T follicular helper cell (primary cell): ENCODE results near the gene CEP95.
"Not testable (repeated sequence)": the region's sequence is repeated elsewhere in the genome, so short reads cannot be mapped to it uniquely, and the experiment has no call there.

Experiments used
- DNase-seq: peaks from one replicate; pipeline ENCODE4 v3.0.0-alpha.2; 2020; ENCODE audit warnings: low read depth
- total RNA-seq, 2 experiments: gene quantifications; one replicate each; lab custom pipeline; 2026; lab: John Stamatoyannopoulos, UW

The CEP95 gene
- 49.2 to 77.2 reads per million in 2 experiments for total RNA-seq

DNA sequence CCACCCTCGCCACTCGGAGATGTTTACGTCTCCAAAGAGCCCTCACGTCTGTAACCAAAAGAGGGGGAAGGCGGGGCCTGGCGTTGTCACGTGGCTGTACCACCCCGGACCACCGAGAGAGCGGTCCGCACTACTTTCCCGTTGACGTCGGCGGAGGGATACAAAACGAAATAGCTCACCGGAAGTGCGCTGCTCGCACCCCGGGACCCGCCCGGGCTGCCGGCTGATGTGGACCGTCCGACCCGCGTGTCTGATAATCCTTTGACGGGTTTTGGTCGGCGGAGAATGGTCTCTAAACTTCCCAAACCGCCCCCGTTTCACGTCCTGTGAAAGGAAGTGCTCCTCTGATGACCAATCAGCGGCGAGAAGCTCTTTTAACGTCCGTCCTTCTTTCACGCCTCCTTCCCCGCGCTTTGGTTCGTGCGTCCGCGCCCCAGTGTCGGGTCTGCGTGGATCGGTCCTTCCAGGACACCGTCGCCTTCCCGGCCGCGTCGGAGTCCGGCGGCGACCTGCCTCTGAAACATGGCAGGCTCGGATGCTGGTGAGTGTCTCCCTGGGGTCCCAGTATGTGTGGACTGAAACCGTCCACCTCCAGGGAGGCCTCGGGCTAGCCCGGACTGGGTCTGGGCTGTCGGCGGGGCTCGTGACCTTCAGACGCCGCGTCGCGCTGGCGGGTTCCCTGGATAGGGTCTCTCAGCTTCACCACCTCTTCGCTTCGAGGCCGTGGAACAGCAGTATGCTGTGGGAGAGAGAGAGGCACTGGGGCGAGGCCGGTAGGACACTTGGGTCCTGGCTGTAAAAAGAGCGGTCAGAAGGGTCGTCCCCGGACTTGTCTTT lies at the start of gene CEP95:
CEP95 (plus strand) TSS at position 402 of the 837 bp plus-strand sequence; CDS start at position 523, 121 bp downstream.
- DNase-seq, result peak; percentile 94

GRCh38 chr17:64457156-64457555 lies 49.6 kb upstream of the CEP95 start:
- DNase-seq, result no peak

DNA sequence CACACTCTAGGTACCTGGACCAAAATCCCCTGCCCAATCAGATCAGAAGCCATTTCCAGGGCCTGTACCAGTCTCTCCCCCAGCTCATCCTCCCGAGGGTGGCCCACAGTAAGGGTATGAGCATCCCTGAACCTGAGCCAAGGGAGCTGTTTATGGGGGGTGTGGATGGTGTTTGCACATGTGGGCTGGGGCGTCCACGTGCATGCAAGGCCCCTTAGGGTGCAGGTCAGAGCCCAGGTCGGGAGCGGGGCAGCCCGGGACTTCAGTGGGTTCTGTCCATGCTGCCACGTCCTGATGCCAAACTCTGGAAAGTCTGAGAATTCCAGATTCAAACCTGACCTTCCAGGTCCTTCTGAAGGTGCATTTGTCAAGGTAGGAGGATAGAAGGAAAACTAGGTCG lies 48.0 kb upstream of the CEP95 start:
- DNase-seq, result no peak

GRCh38 chr17:64459284-64459747 lies 47.5 kb upstream of the CEP95 start:
- DNase-seq, result no peak

GRCh38 chr17:64459818-64460217 lies 47.0 kb upstream of the CEP95 start:
- DNase-seq, result not testable (repeated sequence)

GRCh38 chr17:64460955-64461354 lies 45.8 kb upstream of the CEP95 start:
- no peak for DNase-seq

DNA sequence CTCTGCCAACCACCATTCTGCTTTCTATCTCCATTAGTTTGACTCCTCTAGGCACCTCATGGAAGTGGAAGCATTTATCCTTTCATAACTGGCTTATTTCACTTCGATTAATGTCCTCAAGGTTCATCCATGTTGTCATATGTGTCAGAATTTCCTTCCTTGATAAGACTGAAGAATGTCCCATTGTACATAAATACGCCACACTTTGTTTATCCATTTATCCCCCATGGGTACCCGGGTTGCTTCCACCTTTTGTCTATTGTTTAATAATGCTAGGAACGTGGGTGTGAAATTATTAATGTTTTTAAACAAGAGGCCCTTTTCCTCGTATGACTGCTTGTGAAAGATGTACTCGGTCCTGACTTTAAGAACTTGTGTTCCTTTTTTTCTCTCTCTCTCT lies 45.0 kb upstream of the CEP95 start:
- no peak for DNase-seq

- no peak for DNase-seq
Measured at GRCh38 chr17:64466019-64466735, 40.6 kb upstream of the CEP95 start.

DNA sequence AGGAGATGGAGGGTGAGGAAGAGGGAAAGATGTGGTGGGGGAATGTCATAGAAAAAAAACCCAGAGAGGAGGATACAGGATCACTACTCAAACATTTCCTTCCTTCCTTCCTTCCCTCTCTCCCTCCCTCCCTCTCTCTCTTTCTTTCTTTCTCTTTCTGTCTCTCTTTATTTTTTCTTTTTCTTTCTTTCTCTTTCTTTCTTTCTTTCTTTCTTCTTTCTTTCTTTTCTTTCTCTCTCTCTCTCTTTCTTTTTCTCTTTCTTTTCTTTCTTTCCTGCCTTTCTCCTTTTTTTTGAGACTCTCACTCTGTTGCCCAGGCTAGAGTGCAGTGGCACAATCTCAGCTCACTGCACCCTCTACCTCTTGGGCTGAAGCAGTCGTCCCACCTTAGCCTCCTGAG lies 39.9 kb upstream of the CEP95 start:
- DNase-seq, result not testable (repeated sequence)

GRCh38 chr17:64470625-64471024 lies 36.2 kb upstream of the CEP95 start:
- no peak for DNase-seq

DNA sequence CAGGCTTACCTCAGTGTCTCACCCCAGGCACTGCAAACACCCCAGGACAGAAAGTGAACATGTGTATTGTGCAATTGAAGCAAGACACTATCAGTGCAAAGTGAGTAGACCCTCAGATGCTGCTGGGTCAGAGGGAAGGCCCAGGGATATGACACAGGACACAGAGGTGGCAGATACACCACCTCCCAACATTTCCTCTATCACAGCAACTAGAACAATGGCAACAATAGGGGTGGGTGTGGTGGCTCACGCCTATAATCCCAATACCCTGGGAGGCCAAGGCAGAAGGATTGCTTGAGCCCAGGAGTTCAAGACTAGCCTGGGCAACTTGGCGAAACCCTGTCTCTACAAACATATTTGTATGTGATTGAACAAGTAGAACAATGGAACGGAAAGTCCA lies 35.3 kb upstream of the CEP95 start:
- DNase-seq, result no peak

GRCh38 chr17:64472564-64472963 lies 34.2 kb upstream of the CEP95 start:
- DNase-seq, result no peak

DNA sequence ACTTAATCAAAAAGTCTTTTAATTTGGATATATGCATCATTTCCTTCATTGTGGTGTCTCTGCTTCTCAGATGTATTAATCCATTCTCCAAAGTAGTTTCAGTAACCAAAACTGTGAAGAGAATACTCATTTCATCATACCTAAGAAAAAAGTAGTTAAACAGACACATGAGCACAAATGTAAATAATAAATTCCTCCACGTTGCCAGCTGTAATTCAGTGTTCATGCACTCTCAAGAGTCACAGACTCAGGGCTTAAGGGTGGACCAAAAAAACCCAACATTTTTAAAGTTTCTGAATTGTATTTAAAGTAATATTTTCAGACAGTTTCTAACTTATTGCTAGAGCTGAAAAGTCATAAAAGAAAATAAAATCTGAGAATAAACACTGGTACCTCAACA lies 28.9 kb upstream of the CEP95 start:
- no peak for DNase-seq

GRCh38 chr17:64480951-64481350 lies 25.8 kb upstream of the CEP95 start:
- no peak for DNase-seq

- no peak for DNase-seq
Measured at GRCh38 chr17:64484380-64484779, 22.4 kb upstream of the CEP95 start.

- no peak for DNase-seq
Measured at GRCh38 chr17:64488301-64488700, 18.5 kb upstream of the CEP95 start.

GRCh38 chr17:64491034-64491860 lies 15.5 kb upstream of the CEP95 start:
- peak; percentile 34 for DNase-seq

DNA sequence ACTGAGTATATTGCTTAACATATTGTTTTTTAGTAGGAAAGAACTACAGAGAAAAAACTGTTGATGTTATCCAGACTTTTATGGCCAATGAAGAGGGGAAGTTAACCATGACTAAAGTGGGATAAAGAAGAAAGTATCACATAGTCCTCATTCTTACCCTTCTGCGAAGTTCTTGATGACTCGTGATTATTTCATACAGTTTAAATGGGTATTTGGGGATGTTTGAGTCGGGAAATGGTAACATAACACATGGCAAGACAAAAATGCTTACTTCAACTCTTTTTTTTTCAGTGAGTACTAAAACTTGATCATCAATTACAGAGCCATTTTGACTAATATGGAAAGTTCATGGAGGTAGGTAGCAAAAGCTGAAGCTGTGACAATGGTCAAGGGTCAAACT lies 14.8 kb upstream of the CEP95 start:
- DNase-seq, result no peak

- DNase-seq, result peak; percentile 31
Measured at GRCh38 chr17:64492481-64493109, 14.2 kb upstream of the CEP95 start.

DNA sequence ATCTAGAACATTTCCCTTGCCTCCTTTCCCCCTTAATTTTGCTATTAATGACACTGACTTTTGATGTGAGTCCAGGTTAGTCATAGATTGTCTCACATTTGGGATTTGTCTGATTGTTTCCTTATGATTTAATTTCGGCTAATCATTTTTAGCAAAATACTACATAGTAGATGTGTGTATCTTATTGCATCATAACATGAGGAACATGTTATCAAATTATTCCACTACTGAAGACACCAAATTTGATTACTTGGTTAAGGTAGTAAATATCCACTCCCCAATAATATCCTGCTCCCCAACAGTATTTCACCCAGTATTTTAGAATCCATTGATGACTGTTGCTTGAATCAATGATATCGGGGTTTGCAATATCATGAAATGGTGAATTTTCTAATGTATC lies 12.7 kb upstream of the CEP95 start:
- DNase-seq, result no peak

DNA sequence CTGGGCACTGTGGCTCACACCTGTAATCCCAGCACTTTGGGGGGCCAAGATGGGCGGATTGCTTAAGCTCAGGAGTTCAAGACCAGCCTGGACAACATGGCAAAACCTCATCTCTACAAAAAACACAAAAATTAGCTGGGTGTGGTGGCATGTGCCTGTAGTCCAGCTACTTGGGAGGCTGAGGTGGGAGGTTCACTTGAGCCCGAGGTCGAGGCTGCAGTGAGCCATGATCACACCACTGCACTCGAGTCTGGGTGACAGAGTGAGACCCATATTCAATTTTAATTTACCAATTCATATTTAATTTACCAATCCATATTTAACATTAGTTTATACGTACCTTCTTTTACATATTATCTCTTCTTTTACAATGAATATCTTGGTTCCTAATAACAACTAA lies 11.5 kb upstream of the CEP95 start:
- DNase-seq, result not testable (repeated sequence)

DNA sequence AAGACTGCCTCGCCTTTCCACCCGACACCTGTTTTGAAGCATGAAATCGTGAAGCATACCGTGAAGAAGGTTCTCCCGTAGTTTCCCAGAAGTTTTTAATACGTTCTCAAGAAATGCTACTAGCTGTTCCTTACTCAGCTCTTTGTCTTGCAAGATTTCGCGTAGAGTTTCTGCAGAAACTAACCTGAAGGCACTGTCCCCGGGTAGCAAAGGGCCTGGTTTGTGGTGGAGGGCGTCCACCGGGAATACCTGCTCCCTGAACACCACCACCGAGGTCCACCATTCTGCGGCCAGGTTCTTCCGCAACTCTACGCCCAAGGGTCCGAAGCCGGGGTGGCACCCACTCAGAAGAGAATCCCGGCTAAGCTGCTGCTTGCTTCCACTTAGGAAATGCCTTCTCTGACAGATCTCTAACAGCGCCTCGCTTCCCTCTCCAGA lies 10.4 kb upstream of the CEP95 start:
- no peak for DNase-seq
